SJSA1 (cell line): ENCODE data around the gene BCCIP. TPM values are rescaled to one million over a fixed set of nuclear protein-coding genes. Genes with fewer than 3 reads are reported as not detected.

Experiments used
- DNase-seq, 2 experiments: peaks; one replicate each; pipeline ENCODE4 v3.0.0-alpha.2; 2015 to 2020; ENCODE audit warnings: low spot score in 2 of 2, low read depth in 1 of 2
- H3K27ac ChIP-seq: fragments of 250-450 bp; sonication (Bioruptor Pico); 2 replicates; pipeline ENCODE4 v1.5.1; 2020; ENCODE audit warnings: mild to moderate bottlenecking, moderate library complexity
- H3K27me3 ChIP-seq: fragments of 250-450 bp; sonication (Bioruptor Pico); replicated peaks from 2 replicates; pipeline ENCODE4 v1.5.1; 2020; ENCODE audit warnings: mild to moderate bottlenecking, moderate library complexity
- H3K36me3 ChIP-seq: fragments of 250-450 bp; sonication (Bioruptor Pico); 2 replicates; pipeline ENCODE4 v1.5.1; 2020; ENCODE audit warnings: mild to moderate bottlenecking
- H3K4me1 ChIP-seq: fragments of 250-450 bp; sonication (Bioruptor Pico); replicated peaks from 2 replicates; pipeline ENCODE4 v1.6.1; 2021; ENCODE audit warnings: mild to moderate bottlenecking
- H3K4me3 ChIP-seq: fragments of 250-450 bp; sonication (Bioruptor Pico); 2 replicates; pipeline ENCODE4 v1.5.1; 2020; ENCODE audit warnings: mild to moderate bottlenecking
- H3K9me3 ChIP-seq: fragments of 250-450 bp; sonication (Bioruptor Pico); replicated peaks from 2 replicates; pipeline ENCODE4 v1.5.1; 2020; ENCODE audit warnings: mild to moderate bottlenecking
- total RNA-seq: library from RNA; depleted of rRNA; stranded (reverse); fragments of >200 nt; shearing (Covaris generic); gene quantifications from 2 replicates; pipeline ENCODE4 v1.2.3, GENCODE V29; 2014; rRNA removed

The BCCIP gene
- 122 and 160 TPM in 2 replicates for total RNA-seq

DNA sequence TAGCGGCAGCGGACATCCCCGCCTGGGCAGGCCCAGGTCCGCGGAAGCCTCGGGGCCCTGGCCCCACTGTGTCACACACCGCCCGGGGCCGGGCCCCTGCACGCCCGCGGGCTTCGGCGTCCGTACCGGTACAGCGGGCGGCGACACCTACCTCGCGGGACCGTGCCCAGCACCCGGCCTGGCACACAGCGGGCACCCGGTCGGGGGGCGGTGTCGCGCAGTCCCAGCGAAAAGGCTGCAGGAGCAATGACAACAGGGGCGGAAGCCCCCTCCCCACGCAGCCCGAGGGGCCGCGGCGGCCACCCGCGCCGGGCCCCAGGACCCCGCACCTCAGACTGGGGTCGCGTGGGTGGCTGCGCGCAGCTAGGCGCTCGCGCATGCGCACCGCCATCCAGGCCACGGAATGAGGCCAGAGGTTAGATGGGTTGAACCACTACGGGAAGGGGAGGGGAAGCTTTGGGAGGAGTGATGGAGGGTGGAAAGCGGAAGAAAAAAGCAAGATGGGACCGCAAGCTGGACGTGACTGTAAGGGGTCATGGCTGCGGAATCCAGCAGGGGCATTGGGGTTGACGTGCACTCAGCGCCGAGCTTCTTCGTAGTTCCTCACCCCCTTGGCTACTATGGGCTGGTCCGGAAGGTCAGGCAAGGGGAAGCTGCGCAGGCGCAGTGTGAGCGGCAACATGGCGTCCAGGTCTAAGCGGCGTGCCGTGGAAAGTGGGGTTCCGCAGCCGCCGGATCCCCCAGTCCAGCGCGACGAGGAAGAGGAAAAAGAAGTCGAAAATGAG is at the start of gene BCCIP, which contains the start of gene UROS:
Gene BCCIP, plus strand, starts transcription at position 669 of the 785 bp plus-strand sequence. Its CDS starts 12 bp downstream, at position 681.
Gene UROS, minus strand, starts transcription at position 381 of the 785 bp plus-strand sequence. CDS start 6,759 bp downstream, outside the sequence.
- peak within 1 kb of the TSS; percentile 96 for H3K4me3 ChIP-seq
- peak; percentile 91 to 98 for DNase-seq
- peaks cover 44% of the 10 kb centered on the region for H3K36me3 ChIP-seq
- H3K27ac ChIP-seq, result peak within 1 kb of the TSS; percentile 98
- H3K9me3 ChIP-seq, result no peaks in the 10 kb centered on the region
- H3K27me3 ChIP-seq, result no peaks in the 10 kb centered on the region
- peaks cover 15% of the 10 kb centered on the region for H3K4me1 ChIP-seq

DNA sequence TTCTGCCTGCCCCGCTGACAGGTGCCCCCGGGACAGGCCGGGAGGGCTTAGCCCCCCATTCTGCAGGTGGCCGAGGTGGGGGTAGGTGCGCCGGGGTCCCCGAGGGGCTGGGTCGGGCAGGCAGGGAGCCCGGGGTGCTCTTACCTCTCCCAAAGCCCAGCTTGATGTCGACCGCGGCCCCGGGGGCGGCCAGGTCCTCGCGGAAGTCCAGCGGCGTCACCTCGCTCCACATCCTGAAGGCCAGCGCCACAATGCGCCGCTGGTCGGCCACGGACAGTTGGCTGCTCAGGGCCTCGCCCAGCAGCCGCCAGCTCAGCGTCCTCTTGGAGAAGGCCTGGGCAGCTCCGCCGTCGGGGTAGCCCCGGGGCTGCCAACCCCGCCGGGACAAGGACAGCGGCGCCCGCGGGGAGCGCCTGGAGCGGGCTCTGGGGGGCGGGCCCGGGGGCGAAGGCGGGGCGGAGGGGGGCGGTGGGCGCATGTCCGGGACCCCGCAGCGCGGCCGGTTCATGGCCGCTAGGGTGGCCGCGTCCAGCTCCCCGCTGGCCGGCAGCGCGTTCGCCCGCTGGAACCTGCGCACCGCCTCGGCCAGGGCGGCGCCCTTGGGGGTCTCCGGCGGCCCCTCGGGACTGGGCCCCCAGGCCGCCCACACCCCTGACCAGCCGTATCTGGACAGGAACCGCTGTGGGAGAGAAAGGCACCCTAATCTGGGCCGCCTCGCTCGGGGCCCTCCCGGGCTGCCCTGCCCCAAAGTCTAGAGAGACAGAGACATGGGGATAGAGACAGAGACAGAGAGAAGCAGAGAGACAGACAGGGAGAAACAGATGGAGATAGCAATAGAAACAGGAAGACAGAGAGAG is 49.4 kb upstream of the BCCIP start:
- Histone ChIP-seq H3K4me1 (no peaks in the 10 kb centered on the region), H3K9me3 (no peaks in the 10 kb centered on the region), H3K27me3 (no peaks in the 10 kb centered on the region), H3K4me3 (no peak overlapping the region), H3K27ac (no peak overlapping the region), H3K36me3 (peaks cover 2% of the 10 kb centered on the region; the same call in 1 of the 2 replicates)
- DNase-seq, result no peak

DNA sequence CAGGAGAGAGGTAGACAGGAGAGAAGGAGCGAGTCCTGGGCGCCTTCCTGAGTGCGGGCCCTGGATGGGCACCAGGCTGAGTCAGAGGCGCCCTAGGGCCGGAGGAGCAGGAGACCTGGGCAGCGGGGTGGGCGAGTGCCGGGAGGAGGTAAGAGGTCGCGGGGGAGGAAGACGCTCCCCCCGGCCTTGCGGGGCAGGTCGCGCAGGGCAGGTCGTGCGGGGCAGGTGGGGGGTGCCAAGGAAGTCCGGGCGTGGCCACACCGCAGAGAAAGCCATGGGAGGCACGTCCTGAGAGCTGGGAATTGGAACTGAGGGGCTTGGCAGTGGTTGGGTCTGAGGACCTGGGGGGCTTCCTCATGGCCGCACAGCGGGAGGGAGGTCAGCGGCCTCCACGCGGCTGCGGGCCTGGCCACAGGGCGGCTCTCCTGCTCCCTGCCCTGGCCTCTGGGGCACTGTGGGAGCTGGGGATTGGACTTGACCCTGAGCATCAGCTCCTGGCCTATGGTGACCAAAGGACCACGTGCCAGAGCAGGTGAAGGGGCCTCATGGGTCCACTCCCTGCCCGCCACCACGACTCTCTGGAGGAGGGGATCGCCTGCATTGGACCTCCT is 48.7 kb upstream of the BCCIP start:
- Histone ChIP-seq H3K36me3 (no peaks in the 10 kb centered on the region), H3K27ac (no peak overlapping the region), H3K9me3 (no peaks in the 10 kb centered on the region), H3K4me1 (no peaks in the 10 kb centered on the region), H3K27me3 (no peaks in the 10 kb centered on the region), H3K4me3 (no peak overlapping the region)
- no peak for DNase-seq

DNA sequence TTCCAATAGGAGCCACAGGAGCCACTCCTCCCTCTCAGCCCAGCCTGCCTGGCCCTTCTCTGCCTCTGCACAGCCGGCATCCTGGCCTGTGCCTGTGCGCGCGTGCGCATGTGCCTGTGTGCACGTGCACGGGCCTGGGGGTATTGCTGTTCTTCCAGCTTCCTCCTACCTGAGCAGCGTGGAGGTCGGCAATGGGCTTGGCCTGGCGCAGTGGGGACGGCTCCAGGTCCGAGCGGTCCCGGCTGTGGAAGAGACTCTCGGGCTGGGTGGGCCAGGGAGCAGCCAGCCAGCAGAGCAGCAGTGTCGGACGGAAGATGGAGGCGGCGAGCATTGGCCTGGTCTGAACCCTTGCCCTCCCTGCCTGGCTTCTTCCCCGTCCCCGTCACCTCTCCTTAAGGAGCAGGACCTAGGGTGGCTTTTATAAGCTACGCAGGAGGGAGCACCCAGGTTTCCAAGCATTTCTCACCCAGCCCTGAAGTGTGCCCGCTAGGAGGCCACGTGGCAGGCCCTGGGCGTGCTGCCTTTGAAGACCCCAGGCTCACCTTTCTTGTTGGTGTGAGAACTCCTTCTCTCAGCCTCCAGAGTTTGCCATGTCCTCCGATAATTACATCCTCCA is 47.7 kb upstream of the BCCIP start, which contains the start of gene MMP21:
Gene MMP21, minus strand, starts transcription at position 331 of the 616 bp plus-strand sequence. Its CDS starts 0 bp downstream, at position 331.
- no peaks in the 10 kb centered on the region for H3K9me3 ChIP-seq
- no peaks in the 10 kb centered on the region for H3K4me1 ChIP-seq
- no peaks in the 10 kb centered on the region for H3K36me3 ChIP-seq
- no peak within 1 kb of the TSS for H3K27ac ChIP-seq
- H3K4me3 ChIP-seq, result no peak within 1 kb of the TSS
- DNase-seq, result no peak
- H3K27me3 ChIP-seq, result no peaks in the 10 kb centered on the region

DNA sequence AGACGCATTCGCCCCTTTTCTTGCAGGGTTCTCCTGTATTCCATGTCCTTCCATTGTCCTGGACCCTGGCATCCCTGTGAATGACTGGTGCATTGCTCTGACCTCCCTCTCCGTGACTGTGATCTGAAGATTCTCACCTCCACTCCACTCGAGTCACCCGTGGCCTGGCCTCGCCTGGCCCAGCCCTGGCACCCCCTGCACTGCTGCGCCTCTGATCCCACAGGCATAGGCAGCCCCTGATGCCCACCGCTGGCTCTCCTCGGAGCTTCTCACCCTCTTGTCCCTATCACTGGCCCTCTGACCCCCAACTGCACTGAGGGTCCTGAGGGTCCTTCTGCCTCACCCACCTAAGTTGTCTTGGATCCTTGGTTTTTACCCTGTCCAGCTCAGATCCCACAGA is 45.5 kb upstream of the BCCIP start:
- DNase-seq, result no peak
- H3K27me3 ChIP-seq, result no peaks in the 10 kb centered on the region

DNA sequence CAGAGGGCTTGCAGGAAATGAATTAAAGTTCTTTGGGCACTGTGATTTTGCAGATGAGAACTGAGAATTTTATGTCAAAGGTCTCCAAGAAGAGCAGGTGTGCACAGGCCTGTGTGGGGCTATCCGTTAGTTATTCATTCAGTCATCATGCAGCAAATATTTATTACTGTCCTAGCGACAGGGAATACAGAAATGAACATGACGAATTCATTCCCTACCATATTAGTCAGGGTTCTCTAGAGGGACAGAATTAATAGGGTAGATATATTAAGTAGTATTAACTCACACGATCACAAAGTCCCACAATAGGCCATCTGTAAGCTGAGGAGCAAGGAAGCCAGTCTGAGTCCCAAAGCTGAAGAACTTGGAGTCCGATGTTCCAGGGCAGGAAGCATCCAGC is 44.8 kb upstream of the BCCIP start:
- H3K27me3 ChIP-seq, result no peaks in the 10 kb centered on the region
- H3K27ac ChIP-seq, result no peak overlapping the region
- no peaks in the 10 kb centered on the region for H3K36me3 ChIP-seq
- H3K9me3 ChIP-seq, result no peaks in the 10 kb centered on the region
- no peak overlapping the region for H3K4me3 ChIP-seq
- H3K4me1 ChIP-seq, result no peaks in the 10 kb centered on the region
- DNase-seq, result no peak

More for the DNA sequence above, 45.5 kb upstream of the BCCIP start:
- H3K27ac ChIP-seq, result no peak overlapping the region
- no peaks in the 10 kb centered on the region for H3K36me3 ChIP-seq
- H3K4me3 ChIP-seq, result no peak overlapping the region
- H3K9me3 ChIP-seq, result no peaks in the 10 kb centered on the region
- H3K4me1 ChIP-seq, result no peaks in the 10 kb centered on the region

DNA sequence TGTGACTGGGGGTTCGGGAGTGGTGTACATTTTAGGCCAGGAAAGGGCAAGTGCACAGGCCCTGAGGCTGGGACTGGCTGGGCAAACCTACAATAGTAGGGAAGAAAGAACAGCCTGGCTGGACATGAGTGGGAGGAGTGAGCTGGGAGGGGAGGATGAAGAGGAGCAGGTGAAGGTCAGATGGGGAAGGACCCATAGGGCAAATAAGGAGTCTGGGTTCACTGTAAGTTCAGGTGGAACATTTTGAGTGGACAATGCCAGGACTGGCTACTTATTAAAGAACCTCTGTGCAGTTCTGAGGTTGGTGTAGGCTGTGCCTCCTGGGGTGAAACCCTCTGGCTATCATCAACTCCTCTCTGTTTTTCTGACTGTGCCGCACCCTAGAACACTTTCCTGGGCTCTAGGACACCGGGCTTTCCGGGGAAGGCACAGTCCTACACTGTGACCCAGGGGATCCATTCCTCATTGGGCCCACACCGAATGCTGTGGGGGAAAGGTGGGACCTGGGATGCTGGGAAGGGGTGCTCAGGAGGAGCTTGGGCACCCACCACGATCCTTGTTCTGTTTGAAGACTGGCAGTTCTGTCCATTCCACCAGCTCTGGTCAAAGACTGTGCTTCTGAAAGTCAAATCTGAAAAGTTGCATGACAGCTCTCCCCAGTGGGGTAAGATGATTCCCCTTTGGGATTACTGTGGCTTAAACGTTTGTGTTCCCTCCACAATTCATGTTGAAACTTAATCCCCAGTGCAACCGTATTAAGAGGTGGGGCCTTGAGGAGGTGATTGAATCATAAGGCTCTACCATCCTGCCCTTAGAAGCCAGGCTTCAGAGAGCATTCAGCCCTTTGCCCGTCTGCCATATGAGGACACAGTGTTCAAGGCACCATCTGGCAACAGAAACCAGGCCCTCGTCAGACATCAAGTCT is 43.7 kb upstream of the BCCIP start:
- H3K4me1 ChIP-seq, result no peaks in the 10 kb centered on the region
- H3K27me3 ChIP-seq, result no peaks in the 10 kb centered on the region
- no peak overlapping the region for H3K4me3 ChIP-seq
- DNase-seq, result no peak
- H3K9me3 ChIP-seq, result no peaks in the 10 kb centered on the region
- no peak overlapping the region for H3K27ac ChIP-seq
- H3K36me3 ChIP-seq, result no peaks in the 10 kb centered on the region

DNA sequence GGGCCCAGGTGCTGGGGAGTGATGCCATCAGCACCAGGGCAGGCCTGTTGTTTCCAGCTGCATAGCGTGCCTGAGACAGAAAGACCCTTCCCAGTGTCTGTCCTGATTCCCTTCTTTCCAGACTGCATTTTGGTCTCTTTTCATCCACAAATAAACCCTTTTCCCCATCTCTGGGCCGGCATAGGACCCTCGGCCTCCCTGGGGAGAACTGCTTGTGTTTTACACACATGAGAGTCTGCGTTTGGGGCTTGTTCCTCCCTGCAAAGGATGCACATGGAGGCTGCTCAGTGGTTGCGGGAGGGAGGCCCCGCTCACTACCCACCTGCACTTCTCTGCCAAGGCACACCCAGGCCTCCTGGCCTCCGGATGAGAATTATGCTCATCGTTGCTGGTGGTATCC is 42.0 kb upstream of the BCCIP start:
- peaks cover 14% of the 10 kb centered on the region for H3K4me1 ChIP-seq
- H3K27ac ChIP-seq, result no peak overlapping the region
- DNase-seq, result no peak
- no peak overlapping the region for H3K4me3 ChIP-seq
- H3K36me3 ChIP-seq, result peaks cover 5% of the 10 kb centered on the region; the same call in 1 of the 2 replicates
- no peaks in the 10 kb centered on the region for H3K9me3 ChIP-seq
- no peaks in the 10 kb centered on the region for H3K27me3 ChIP-seq

DNA sequence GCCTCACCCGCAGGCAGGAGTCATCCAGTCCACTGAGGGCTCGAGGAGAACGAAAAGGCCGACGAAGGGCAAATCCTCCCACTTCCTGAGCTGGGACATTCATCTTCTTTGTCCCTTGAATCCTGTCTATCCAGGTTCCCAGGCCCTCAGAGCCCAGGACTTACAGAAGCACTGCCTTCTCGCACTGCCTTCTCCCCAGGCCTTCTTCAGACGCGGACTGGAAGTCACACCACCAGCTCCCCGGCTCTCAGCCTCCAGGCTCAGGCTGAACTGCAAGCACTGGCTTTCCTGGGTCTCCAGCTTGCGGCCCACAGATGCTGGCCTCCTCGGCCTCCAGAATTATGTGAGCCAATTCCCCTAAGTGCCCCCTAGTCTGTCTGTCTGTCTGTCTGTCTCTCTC is 41.3 kb upstream of the BCCIP start:
- no peak for DNase-seq
- peaks cover 5% of the 10 kb centered on the region; the same call in 1 of the 2 replicates for H3K36me3 ChIP-seq
- H3K4me1 ChIP-seq, result peaks cover 16% of the 10 kb centered on the region
- H3K4me3 ChIP-seq, result no peak overlapping the region
- no peaks in the 10 kb centered on the region for H3K9me3 ChIP-seq
- no peaks in the 10 kb centered on the region for H3K27me3 ChIP-seq
- no peak overlapping the region for H3K27ac ChIP-seq

DNA sequence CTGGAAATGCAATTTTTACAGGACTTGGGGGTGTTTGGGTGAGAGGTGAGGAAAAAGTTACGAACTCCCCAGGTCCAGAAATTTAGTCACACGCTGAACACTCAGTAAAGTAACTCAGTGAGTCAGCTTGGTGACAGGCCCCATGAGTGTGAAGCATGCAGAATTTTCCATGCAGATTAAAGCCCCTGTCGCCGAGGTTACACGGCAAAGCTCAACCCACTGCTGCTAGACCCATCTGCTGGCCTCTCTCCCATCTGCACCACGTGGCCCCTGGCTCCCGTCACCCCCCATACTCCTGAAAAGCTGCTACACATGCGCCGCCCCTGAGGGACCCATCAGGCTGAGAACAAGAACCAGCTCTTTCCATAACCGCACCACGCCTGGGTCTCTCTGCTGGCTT is 40.7 kb upstream of the BCCIP start:
- Histone ChIP-seq H3K4me3 (no peak overlapping the region), H3K4me1 (peaks cover 16% of the 10 kb centered on the region), H3K9me3 (no peaks in the 10 kb centered on the region), H3K27me3 (no peaks in the 10 kb centered on the region), H3K27ac (no peak overlapping the region), H3K36me3 (peaks cover 5% of the 10 kb centered on the region; the same call in 1 of the 2 replicates)
- DNase-seq, result no peak

DNA sequence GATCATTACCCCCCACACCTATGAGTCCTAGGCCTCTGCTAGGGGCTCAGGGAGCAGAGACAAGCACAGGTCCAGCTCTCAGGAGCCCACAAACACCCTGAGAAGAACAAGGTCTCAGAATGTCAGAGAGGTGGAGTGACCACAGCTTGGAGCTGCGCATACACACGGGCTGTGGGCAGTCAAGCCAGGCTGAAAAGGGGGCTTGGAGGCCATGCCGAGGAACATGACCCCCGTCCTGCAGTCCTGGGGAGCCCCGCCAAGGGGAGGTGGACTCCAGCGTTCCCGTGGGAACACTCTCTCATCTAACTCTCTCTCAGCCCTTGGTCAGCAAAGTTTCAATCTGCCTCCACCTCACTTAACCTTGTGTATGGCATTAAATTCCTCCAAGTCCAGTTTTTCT is 39.9 kb upstream of the BCCIP start:
- H3K9me3 ChIP-seq, result no peaks in the 10 kb centered on the region
- H3K4me1 ChIP-seq, result peaks cover 16% of the 10 kb centered on the region
- no peak overlapping the region for H3K4me3 ChIP-seq
- H3K36me3 ChIP-seq, result peaks cover 7% of the 10 kb centered on the region
- DNase-seq, result no peak
- no peak overlapping the region for H3K27ac ChIP-seq
- H3K27me3 ChIP-seq, result no peaks in the 10 kb centered on the region

DNA sequence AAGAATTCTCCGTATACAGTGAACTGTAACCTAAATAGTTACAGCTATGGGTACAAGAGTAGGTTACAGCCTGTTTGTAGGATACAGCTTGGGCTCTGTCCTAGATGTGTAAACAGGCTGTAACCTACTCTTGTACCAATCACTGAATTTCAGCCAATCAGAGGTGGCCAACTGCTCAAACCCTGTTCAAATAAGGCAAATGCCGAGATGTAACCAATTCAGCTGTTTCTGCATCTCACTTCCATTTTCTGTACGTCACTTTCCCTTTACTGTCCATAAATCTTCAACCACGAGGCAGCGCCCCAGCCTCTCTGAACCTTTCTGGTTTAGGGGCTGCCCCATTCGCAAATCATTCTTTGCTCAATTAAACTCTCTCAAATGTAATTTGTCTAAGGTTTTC is 39.4 kb upstream of the BCCIP start:
- Histone ChIP-seq H3K36me3 (peaks cover 9% of the 10 kb centered on the region), H3K4me1 (peaks cover 16% of the 10 kb centered on the region), H3K4me3 (no peak overlapping the region), H3K27ac (no peak overlapping the region), H3K9me3 (no peaks in the 10 kb centered on the region), H3K27me3 (no peaks in the 10 kb centered on the region)
- no peak for DNase-seq
